Aorta (tissue), 5 donors: ENCODE measurements around the gene NIFK. TPM values are rescaled to one million over a fixed set of nuclear protein-coding genes. Genes with fewer than 3 reads are reported as not detected.
"Not testable (repeated sequence)": the region's sequence is repeated elsewhere in the genome, so short reads cannot be mapped to it uniquely, and the experiment has no call there.

ENCODE experiments used
- ATAC-seq: fragments of 200-7000 bp; cut with Tn5 transposase; one replicate; pipeline ENCODE4 v1.9.1; 2022; ENCODE audit warnings: moderate library complexity; ENCODE audit not compliant: low FRiP score
- DNase-seq, 2 donors: peaks; one replicate each; pipeline ENCODE4 v3.0.0-alpha.2; 2020
- H3K27ac ChIP-seq, 2 donors: one replicate each; pipeline ENCODE4 v1.5.1; 2013; ENCODE audit warnings: low read length in 2 of 2, mild to moderate bottlenecking in 2 of 2, moderate library complexity in 2 of 2, control low read depth in 1 of 2, inconsistent platforms in 1 of 2, low read depth in 1 of 2
- H3K27me3 ChIP-seq, 2 donors: one replicate each; pipeline ENCODE4 v1.6.1; 2013; ENCODE audit warnings: control low read depth in 1 of 2, low read length in 1 of 2, mild to moderate bottlenecking in 1 of 2, moderate library complexity in 1 of 2; ENCODE audit not compliant: insufficient read depth in 2 of 2, control insufficient read depth in 1 of 2
- H3K36me3 ChIP-seq, 2 donors: one replicate each; pipeline ENCODE4 v1.6.1; 2013; ENCODE audit warnings: control low read depth in 1 of 2, low read length in 1 of 2, mild to moderate bottlenecking in 1 of 2; ENCODE audit not compliant: insufficient read depth in 2 of 2, control insufficient read depth in 1 of 2
- H3K4me1 ChIP-seq, 2 donors: one replicate each; pipeline ENCODE4 v1.6.1; 2013; ENCODE audit warnings: low read length in 2 of 2, control low read depth in 1 of 2, mild to moderate bottlenecking in 1 of 2, moderate library complexity in 1 of 2; ENCODE audit not compliant: insufficient read depth in 2 of 2, control insufficient read depth in 1 of 2
- H3K4me3 ChIP-seq, 2 donors: one replicate each; pipeline ENCODE4 v1.5.1; 2013; ENCODE audit warnings: low read length in 2 of 2, control low read depth in 1 of 2, mild to moderate bottlenecking in 1 of 2
- H3K9me3 ChIP-seq: one replicate; pipeline ENCODE4 v1.6.1; 2013; ENCODE audit warnings: mild to moderate bottlenecking, low read length; ENCODE audit not compliant: control insufficient read depth
- WGBS, 2 donors: extraction: QIAGEN DNeasy Blood & Tissue Kit; methylation state at CpG; one replicate each; pipeline ENCODE4 v1.1.7; 2013; 5-methylcytosine and 5-hydroxymethylcytosine counted together
- intact Hi-C, 2 donors: fragments of 100-400 bp; cut with DNase I; formaldehyde crosslinking; loops; one replicate each; pipeline versions ENCODE4 v1.14.2 to v1.15.0; 2022
- polyA plus RNA-seq, 2 donors: library from polyadenylated mRNA; stranded (reverse); fragments of 200-250 nt; gene quantifications; one replicate each; pipeline ENCODE4 v1.2.3, GENCODE V29; 2013
- total RNA-seq, 2 donors: library from RNA; stranded (reverse); fragmentation: NEBNext Ultra II Directional; extraction: Animal tissue kit (Norgen Biotek cat#: 25700); gene quantifications; one replicate each; pipeline ENCODE4 v1.2.1, GENCODE V29; 2021
- donor health status: healthy with polysubstance abuse.
- donor health status: Bipolar disorder and iron deficiency.
- donor health status: DM: no; HTN: no; CAD: no.
- donor health status: DM: no; HTN: no; CAD: no.
- donor health status: DM: yes; HTN: yes; CAD: no.

NIFK gene
- total and polyA plus RNA-seq, 4 donors: 22.1 to 35.0 (median 33.3) TPM

DNA sequence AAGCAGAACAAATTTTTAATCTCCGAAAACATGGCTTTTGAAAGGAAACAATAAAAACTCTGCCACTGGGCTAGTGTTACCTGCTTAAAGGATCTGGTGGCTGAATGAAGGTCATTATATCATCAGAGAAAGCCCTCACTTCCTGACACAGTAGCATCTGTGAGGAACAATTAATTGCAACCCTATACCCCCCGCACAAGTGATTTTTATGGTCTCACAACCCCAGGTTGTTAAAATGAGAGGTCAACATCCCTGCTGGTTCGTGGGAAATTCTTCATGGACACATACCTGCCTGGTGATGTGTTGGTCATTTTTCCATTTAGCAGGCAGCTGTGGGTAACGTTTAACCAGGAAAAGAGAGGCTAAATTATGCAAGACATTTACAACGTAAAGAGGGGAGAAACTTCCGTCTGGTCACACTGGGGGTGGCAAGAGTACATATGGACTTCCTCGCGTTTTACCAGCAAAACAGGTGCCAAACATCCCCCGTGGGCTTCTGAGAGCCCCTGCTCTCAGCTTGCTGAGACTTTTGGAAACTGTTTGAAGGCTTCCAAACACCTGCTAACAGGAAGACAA, 29.2 kb downstream of the NIFK start:
- Histone ChIP-seq H3K4me3 (no peak overlapping the region), H3K4me1 (peaks cover 0 to 2% of the 10 kb centered on the region in 2 donors), H3K27me3 (no peaks in the 10 kb centered on the region), H3K9me3 (no peaks in the 10 kb centered on the region), H3K36me3 (no peaks in the 10 kb centered on the region), H3K27ac (no peak overlapping the region)
- no peak for DNase-seq
- ATAC-seq: no peak
- intact Hi-C loops: no loop called here
- 67 to 72% methylated on average over 9 of the region's 9 CpGs for WGBS, 2 donors

DNA sequence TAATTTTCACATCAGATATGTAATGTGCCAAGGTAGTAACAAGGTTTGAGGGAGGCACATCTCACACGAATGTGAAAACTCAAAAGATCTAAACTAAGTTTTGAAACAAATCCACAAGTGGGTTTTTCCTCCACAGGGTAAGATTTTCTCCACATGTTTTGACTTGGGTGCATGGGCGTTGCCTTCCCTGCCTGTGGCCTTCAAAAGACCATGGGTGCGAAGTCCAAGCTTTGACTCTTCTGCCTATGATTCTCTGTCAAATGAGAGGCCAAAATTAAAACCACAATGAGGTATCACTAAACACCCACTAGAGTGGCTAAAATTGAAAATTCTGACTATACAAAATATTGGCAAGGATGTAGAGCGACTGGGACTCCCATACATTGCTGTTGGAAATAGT, 30.7 kb downstream of the NIFK start:
- Histone ChIP-seq H3K27ac (no peak overlapping the region), H3K9me3 (no peaks in the 10 kb centered on the region), H3K4me1 (peaks cover 0 to under 1% of the 10 kb centered on the region in 2 donors), H3K4me3 (no peak overlapping the region), H3K36me3 (no peaks in the 10 kb centered on the region), H3K27me3 (no peaks in the 10 kb centered on the region)
- no peak for ATAC-seq
- intact Hi-C loops: no loop called here
- 93 to 95% methylated on average over 4 of the region's 4 CpGs for WGBS, 2 donors
- no peak for DNase-seq

DNA sequence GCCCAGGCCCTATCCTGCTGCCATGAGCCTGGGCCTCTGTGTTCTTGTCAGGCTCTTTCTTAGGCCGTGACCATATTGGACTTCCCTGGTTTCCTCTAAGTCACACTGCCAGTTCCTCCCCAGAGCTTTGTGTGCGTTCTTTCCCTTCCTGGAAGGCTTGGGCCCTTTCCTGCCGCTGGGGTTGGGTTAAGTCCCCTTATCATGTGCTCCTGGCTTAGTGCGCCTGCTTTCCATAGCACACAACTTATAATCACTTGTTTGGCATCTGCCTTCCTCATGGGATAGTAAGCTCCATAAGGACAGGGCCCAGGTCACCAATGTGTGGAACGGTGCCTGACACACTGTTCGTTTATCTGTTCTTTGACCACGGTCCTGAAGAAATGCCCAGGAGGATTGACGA, 31.3 kb downstream of the NIFK start:
- no peaks in the 10 kb centered on the region for H3K4me1 ChIP-seq
- no peaks in the 10 kb centered on the region for H3K36me3 ChIP-seq
- intact Hi-C loops: no loop called here
- ATAC-seq: no peak
- H3K4me3 ChIP-seq: no peak overlapping the region
- no peak for DNase-seq
- no peak overlapping the region for H3K27ac ChIP-seq
- 92% methylated on average over 8 of the region's 8 CpGs for WGBS, 2 donors
- H3K9me3 ChIP-seq: no peaks in the 10 kb centered on the region
- H3K27me3 ChIP-seq: no peaks in the 10 kb centered on the region

DNA sequence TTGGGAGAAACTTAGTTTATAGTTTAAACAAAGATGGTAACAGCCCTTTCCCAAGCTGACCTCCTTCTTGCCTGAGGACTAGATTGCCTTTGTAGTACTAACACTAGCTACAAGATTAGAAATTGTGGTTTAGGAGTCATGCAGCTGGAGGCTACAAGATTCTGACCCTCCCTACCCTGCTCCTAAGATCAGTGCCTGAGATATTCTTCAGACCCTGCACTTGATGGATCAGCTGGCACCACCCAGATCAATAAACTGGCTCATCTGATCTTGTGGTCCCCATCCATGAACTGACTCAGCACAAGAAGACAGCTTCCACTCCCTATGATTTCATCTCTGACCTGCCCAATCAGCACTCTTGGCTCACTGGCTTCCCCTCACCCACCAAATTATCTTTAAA, 34.9 kb downstream of the NIFK start:
- H3K4me1 ChIP-seq: not testable (repeated sequence)

DNA sequence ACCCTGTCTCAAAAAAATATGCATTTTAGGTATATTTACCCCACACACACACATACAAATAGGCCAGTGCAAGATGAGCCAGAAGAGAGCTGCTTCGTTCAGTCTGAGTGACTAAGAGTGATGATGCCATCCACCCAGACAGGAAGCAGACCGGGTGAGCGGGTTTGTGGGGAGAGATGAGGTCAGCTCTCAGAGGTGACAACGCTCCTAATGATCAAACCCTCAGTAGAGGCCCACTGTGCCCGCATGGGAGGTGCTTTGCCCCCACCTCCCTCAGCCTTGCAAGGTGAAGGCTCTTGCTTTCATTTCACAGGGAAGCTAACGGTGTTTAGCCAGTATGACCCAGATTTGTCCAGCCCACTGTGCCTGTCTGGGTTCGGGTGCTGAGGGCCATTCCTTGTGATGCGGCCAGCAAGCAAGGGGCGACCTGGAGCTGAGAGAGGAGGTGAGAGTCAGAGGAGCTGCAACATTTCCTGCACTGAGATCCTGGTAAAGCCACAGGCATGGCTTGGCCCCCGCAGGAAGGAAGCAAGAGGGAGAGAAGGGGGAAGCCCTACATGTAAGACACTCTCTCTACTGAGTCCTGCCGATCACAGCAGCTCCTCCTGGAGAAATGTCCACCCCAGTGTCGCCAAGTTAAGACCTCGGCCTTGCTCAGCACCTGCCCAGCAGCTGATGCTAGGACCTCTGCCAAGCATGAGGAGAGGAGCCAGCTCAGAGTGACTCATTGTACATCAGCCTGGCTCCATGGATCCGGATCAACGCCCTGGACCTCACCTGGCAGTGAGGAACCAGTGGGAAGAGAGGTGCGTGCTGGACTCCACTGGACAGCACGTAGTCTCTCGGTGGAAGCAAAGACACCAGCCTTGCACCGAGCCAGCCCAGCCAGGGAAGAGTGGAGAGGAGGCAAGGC, 37.0 kb downstream of the NIFK start:
- DNase-seq: peak; percentile 74 to 76
- Histone ChIP-seq H3K27ac (no peak overlapping the region), H3K9me3 (no peaks in the 10 kb centered on the region), H3K4me1 (no peaks in the 10 kb centered on the region), H3K36me3 (no peaks in the 10 kb centered on the region), H3K27me3 (no peaks in the 10 kb centered on the region), H3K4me3 (no peak overlapping the region)
- intact Hi-C loops: no loop called here
- 48 to 53% methylated on average over 19 of the region's 19 CpGs for WGBS, 2 donors
- ATAC-seq: peak; percentile 73

More for the DNA sequence above, 34.9 kb downstream of the NIFK start:
- ATAC-seq, DNase-seq, H3K4me3 ChIP-seq, intact Hi-C loops, H3K9me3 ChIP-seq, H3K36me3 ChIP-seq, H3K27ac ChIP-seq, H3K27me3 ChIP-seq: not testable (repeated sequence)

DNA sequence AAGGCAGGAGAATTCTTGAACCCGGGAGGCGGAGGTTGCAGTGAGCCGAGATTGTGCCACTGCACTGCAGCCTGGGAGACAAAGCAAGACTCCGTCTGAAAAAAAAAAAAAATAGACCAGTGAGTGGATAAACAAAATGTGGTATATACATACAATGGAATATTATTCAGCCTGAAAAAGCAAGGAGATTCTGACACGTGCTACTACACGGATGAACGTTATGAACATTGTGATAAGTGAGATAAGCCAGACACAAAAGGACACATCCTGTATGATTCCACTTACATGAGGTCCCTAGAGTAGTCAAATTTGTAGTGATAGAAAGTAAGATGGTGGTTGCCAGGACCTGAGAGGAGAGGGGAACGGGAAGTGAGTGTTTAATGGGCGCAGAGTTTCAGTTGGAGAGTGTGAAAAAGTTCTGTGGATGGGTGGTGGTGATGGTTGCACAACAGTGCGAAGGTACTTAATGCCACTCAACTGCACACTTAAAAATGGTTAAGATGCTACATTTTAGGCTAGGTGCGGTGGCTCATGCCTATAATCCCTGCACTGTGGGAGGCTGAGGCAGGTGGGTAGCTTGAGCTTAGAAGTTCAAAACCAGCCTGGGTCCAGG, 38.3 kb downstream of the NIFK start:
- no peaks in the 10 kb centered on the region for H3K4me1 ChIP-seq
- H3K27me3 ChIP-seq: no peaks in the 10 kb centered on the region
- H3K4me3 ChIP-seq: no peak overlapping the region
- H3K9me3 ChIP-seq: no peaks in the 10 kb centered on the region
- intact Hi-C loops: no loop called here
- no peaks in the 10 kb centered on the region for H3K36me3 ChIP-seq
- H3K27ac ChIP-seq: no peak overlapping the region
- DNase-seq (no peak), ATAC-seq (no peak)
- WGBS, 2 donors: 87 to 94% methylated on average over 11 of the region's 11 CpGs

DNA sequence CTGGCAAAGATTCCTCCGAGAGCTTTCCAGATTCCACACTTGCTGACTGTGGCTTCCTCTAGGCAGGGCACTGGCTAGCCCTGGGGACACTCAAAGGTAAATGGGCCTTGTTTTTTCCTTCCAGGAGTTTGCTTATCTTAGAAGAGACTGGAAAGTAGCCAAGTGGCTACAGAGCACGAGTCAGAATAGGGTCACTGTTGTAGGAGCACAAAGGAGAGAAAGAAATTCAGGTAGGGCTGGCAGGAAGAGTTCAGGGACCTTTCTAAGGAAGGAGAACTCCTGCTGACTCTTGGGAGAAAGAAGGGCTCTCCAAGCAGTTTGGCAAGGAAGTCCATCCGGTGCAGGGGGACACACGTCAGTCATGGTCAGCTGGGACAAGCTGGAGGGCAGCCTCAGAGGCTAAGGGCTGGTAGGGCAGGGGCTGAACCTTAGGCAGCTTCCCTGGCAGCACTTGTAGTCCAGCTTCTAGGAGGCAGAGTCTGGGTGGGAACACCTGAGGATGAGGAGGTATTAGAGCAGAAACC, 39.5 kb downstream of the NIFK start:
- Histone ChIP-seq H3K27me3 (no peaks in the 10 kb centered on the region), H3K27ac (no peak overlapping the region), H3K4me3 (no peak overlapping the region), H3K4me1 (no peaks in the 10 kb centered on the region), H3K9me3 (no peaks in the 10 kb centered on the region), H3K36me3 (no peaks in the 10 kb centered on the region)
- ATAC-seq (no peak), DNase-seq (peak in 1 of 2 donors; percentile 43)
- intact Hi-C loops: no loop called here
- WGBS, 2 donors: 35% methylated on average over 4 of the region's 4 CpGs

GRCh38 chr2:121696410-121696930, 40.2 kb downstream of the NIFK start:
- H3K36me3 ChIP-seq: no peaks in the 10 kb centered on the region
- intact Hi-C loops: no loop called here
- no peak for ATAC-seq
- no peaks in the 10 kb centered on the region for H3K9me3 ChIP-seq
- no peaks in the 10 kb centered on the region for H3K4me1 ChIP-seq
- H3K4me3 ChIP-seq: no peak overlapping the region
- H3K27me3 ChIP-seq: no peaks in the 10 kb centered on the region
- DNase-seq: peak in 1 of 2 donors; percentile 36
- H3K27ac ChIP-seq: no peak overlapping the region
- 96% methylated on average over 7 of the region's 7 CpGs for WGBS, 2 donors
